ENCODE results near the gene SMIM36.
"Not testable (repeated sequence)": the region's sequence is repeated elsewhere in the genome, so short reads cannot be mapped to it uniquely, and the experiment has no call there.

The SMIM36 gene

GRCh38 chr17:55507669-55508068 lies 3.6 kb downstream of the SMIM36 start:
- not testable (repeated sequence) for DNase-seq (ENCODE audit: low read depth, low spot score)

DNA sequence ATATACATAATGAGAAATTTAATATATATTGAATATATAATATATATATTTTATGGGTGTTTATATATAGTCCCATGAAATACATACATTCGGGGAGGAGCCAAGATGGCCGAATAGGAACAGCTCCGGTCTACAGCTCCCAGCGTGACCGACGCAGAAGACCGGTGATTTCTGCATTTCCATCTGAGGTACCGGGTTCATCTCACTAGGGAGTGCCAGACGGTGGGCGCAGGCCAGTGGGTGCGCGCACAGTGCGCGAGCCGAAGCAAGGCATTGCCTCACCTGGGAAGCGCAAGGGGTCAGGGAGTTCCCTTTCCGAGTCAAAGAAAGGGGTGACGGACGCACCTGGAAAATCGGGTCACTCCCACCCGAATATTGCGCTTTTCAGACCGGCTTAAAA lies 9.6 kb downstream of the SMIM36 start:
- DNase-seq (ENCODE audit: low read depth, low spot score) = not testable (repeated sequence)

DNA sequence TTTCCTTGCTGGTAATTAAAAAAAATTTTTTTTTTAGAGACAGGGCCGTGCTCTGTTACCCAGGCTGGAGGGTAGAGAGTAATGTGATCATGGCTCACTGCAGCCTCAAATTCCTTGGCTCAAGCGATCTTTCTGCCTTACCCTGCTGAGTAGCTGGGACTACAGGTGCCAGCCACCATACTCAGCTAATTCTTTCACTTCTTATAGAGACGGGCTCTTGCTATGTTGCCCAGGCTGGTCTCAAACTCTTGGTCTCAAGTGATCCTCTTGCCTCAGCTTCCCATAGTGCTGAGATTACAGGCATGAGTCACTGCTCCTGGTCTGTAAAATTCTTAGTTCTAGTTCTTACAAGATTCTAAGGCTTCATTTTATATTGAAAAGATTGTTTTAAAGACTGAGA lies 11.1 kb downstream of the SMIM36 start:
- DNase-seq (ENCODE audit: low read depth, low spot score) = no peak

DNA sequence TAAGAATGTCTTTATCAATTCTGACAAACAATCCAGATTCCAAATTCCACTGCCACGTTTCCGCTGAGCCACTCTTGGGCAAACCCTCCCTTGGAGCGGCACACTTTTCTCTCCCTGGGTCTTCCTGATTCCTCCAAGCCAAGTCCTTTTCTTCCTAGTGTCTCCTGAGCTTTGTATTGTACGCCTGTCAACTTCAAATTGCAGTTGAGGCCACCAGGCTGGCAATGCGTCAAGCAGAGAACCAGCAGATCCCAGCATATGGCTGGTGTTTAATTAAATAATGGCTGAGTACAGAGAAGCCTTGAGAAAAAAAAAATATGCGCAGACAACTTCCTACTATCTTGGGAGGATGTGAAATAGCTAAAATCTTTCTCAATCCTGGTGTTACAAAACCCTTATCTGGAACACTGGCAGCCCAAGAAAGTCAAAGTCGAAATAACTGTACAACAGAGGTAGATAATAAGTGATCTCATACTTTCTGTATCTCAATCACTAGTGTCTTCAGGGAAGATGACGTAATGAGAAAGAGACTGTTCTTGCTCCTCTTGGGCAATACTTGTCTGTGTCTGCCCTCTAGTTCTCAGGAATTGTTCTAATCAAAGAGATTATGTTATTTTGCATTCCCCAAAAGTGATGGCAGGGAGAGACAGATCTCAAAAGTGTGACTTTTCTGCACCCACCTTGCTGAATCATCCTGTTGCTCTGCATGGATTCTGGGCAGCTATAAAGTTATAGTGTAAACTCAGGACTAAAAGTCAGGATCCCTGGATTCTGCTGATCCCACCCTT lies 15.0 kb downstream of the SMIM36 start:
- DNase-seq (ENCODE audit: low read depth, low spot score) = no peak

GRCh38 chr17:55495239-55495638 lies 16.0 kb downstream of the SMIM36 start:
- no peak for DNase-seq (ENCODE audit: low read depth, low spot score)

GRCh38 chr17:55492781-55493341 lies 18.4 kb downstream of the SMIM36 start:
- no peak for DNase-seq (ENCODE audit: low read depth, low spot score)

GRCh38 chr17:55490376-55490775 lies 20.9 kb downstream of the SMIM36 start:
- DNase-seq (ENCODE audit: low read depth, low spot score) = no peak

DNA sequence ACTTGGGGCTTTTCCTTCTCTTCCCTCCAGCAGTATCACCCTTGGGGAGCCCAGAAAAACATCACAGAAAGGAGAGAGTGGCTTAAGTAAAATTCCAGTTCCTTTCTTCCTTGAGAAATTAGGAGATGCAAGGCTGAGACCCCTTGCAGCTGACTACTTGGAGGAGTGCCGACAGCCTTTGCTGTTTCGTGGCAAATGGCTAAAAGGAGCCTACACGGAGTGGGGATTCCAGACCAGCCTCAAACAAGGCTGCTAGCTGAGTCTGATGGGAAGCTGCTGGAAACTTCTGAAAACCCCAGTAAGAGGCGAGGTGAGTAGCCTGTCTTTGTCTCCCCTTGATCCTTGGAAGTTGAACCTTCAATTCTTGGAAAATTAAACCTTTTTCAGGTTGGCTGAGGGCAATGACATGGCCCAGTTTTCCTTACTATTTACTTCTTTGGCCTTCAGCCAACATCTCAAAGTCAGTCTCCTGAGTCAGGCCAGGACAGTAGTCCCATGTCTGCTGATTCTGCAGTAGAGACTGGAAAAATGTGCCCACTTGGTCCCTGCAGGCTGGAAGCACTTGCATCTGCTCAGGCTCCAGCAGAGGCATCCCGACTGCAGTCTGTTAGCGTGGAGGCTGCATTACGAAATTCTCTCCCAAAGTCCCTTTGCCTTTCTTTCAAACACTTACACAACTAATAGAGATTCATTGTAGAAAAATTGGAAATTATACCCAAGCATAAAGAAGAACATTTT lies 23.4 kb downstream of the SMIM36 start:
- no peak for DNase-seq (ENCODE audit: low read depth, low spot score)

DNA sequence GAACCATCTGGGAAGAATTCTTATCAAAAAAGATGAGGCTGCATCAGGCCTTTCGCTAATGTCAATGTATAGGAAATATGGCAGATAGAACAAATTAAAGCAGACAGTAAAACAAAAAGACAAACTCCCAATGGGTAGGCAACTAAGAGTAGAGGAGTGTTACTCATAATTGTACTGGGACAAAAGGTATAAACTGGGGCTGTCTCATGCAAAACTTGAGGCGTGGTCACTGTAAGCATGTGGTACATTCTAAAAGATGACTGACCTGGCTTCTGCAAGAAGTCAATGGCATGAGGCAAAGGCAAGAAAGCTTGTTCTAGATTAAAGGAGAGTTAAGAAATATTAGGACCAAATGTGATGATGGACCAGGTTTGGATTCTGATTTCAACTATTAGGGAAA lies 26.7 kb downstream of the SMIM36 start:
- no peak for DNase-seq (ENCODE audit: low read depth, low spot score)

DNA sequence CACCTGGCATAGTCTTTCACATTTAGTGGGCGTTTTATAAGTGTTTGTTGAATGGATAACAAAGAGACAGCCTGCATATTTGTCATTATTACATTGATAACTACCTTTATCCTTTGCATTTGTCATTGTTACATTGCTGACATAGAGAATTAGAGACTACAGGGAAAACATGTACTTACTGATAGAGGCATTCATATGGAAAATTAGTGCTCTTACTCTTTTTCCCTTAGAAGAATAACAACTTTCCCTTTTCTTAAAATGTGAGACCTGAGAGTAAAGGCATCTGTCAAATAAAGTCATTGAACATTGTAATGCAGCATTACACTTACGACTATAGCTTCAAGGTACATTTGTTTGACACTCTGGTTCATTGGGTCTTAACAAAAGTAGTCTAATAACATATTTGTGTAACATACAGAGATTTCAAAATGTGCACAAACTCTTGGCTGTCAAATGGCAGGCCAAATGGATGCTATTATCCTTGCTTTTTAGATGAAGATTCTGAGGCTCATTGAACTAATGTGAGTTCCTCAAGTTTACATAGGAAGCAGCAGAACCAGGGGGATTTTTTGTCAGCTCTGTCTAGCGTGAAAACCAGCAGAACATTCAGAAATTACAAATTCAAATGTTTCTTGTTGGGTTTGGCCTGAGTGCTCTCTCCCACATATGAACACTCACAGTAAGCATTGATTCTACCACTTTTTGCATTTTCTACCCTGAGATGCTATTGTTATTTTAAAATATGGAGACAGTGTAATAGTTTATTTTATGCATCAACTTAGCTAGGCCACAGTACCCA lies 28.5 kb downstream of the SMIM36 start:
- DNase-seq (ENCODE audit: low read depth, low spot score) = no peak

DNA sequence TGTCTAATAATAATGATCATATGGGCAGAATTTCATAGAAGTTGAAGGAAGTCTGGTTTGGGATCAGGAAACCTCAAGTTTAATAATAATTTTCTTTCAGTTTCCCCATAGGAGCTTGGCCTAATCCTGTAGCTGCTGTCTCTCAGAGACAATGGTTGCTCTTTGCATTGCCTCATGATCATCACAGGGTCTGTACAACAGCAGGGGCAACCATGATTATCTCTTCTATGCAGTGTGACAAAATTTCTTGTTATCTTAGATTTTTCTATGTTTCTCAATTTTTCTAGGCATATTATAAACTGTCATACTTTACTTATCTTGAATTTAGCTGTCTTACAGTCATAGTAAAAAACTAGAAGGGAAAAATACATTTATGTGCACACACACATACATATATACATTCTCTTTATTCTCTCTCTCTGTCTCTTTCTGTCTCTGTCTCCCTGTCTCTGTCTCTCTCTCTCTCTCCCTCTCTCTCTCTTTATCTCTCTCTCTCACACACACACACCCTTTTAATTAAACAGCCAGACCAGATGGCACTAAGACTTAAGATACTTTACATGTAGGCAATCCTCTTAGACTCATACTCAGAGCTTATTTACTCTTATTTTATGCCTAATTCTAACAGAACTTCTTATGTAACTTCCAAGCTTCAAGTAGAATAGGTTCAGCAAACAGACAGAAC lies 30.5 kb downstream of the SMIM36 start:
- no peak for DNase-seq (ENCODE audit: low read depth, low spot score)

DNA sequence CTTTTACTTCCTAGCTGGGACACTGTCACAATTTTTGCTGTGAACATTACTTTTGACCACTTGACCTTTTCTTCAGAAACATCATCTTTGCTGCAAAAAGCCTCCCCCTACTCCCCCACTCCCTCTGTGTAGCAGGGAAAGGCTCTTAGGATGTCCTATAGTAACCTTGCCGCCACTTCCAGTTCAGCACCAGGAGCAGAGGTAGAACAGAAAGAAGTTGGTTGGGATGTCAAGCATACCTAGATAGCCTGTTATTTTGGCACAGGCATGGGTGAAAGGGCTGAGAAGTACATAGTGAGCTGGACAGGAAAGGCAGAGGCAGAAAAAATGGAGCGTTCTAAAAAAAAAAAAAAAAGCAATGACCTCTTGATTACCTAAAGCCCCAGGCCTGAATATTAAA lies 31.3 kb downstream of the SMIM36 start:
- no peak for DNase-seq (ENCODE audit: low read depth, low spot score)

- DNase-seq (ENCODE audit: low read depth, low spot score) = no peak
Observed at GRCh38 chr17:55478971-55479370, 32.3 kb downstream of the SMIM36 start.

GRCh38 chr17:55466671-55467070 lies 44.6 kb downstream of the SMIM36 start:
- no peak for DNase-seq (ENCODE audit: low read depth, low spot score)

- not testable (repeated sequence) for DNase-seq (ENCODE audit: low read depth, low spot score)
Observed at GRCh38 chr17:55465771-55466170, 45.5 kb downstream of the SMIM36 start.

- no peak for DNase-seq (ENCODE audit: low read depth, low spot score)
Observed at GRCh38 chr17:55463600-55463999, 47.7 kb downstream of the SMIM36 start.

DNA sequence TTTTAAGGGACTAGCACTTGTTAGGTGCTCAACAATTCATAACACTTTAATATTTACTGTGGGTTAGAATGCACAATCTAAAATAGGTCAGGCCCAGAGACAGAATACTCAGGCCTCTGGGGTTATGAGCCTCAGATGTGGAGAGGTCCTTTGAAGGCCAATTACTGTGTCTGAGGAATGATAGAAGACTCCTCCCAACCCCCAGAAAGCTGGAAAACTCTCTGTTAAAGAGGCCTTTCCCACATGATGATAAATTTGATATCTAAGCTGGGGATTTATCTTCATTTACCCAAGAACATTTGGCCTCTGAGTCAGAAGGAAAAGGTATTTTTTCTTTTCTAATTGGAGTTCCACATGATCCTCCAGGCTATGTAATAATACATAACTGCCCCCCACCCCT lies 48.5 kb downstream of the SMIM36 start:
- no peak for DNase-seq (ENCODE audit: low read depth, low spot score)

- no peak for DNase-seq (ENCODE audit: low read depth, low spot score)
Observed at GRCh38 chr17:55462234-55462633, 49.0 kb downstream of the SMIM36 start.

- no peak for DNase-seq (ENCODE audit: low read depth, low spot score)
Observed at GRCh38 chr17:55458978-55459377, 52.3 kb downstream of the SMIM36 start.

GRCh38 chr17:55458287-55458900 lies 52.9 kb downstream of the SMIM36 start:
- no peak for DNase-seq (ENCODE audit: low read depth, low spot score)

Data from brain pericyte (primary cell).